ENCODE results near the gene FRMD5.
"Not testable (repeated sequence)": the region's sequence is repeated elsewhere in the genome, so short reads cannot be mapped to it uniquely, and the experiment has no call there.

The FRMD5 gene

DNA sequence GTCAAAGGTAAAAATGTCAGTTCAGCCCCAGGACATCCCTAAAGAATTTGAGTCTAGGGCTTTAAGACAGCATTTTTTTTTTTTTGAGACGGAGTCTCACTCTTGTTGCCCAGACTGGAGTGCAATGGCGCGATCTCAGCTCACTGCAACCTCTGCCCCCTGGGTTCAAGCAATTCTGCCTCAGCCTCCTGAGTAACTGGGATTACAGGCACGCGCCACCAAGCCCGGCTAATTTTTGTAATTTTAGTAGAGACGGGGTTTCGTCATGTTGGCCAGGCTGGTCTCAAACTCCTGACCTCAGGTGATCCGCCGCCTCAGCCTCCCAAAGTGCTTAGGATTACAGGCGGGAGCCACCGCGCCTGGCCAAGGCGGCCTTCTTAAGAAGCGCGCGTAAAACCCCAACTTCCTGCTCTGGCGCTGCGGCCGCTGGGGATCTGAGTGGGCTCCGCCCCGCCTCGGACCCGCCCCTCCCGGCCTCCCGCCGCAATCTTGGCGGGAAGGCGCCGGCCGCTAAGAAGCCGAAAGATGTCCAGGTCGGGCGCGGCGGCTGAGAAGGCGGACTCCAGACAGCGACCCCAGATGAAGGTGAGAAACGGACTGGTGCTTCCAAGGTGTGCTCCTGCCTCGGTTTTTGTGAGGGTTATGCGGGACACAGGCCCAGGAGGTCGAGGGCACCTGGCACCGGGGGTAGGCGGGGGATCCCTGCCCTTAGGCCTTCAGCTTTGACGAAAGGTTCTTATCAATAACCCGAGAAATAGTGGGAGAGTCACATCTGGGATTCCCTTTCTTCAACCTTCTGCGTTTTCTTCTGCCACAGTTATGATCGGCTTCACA, 368.3 kb downstream of the FRMD5 start, which contains the start of gene WDR76:
Gene WDR76, plus strand, starts transcription at position 495 of the 834 bp plus-strand sequence. Its CDS starts 31 bp downstream, at position 526.
- peak; percentile 87 to 90 for DNase-seq

DNA sequence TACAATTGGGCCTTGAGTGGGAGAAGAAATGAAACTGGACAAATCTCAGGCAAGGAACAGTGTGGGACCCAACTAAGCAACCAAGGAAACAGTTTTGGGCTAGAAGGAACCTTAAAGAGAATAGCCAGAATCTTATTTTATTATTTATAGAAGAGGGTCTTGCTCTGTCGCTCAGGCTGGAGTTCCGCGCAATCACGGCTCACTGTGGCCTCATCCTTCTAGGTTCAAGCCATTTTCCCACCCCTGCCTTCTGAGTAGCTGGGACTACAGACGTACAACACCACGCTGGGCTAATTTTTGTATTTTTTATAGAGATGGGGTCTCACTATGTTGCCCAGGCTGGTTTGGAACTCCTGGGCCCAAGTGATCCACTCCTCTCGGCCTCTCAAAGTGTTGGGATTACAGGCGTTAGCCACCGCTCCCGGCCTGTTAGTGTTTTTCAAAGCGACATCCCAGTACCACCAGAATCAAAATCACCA, 369.0 kb downstream of the FRMD5 start:
- DNase-seq, result no peak

GRCh38 chr15:43825305-43825704, 369.8 kb downstream of the FRMD5 start:
- DNase-seq, result not testable (repeated sequence)

GRCh38 chr15:43824302-43825246, 370.5 kb downstream of the FRMD5 start, which contains the start of gene MFAP1:
Gene MFAP1 (minus strand): TSS chr15:43824690. CDS start chr15:43824569, 121 bp downstream.
- DNase-seq, result peak; percentile 97 to 99

DNA sequence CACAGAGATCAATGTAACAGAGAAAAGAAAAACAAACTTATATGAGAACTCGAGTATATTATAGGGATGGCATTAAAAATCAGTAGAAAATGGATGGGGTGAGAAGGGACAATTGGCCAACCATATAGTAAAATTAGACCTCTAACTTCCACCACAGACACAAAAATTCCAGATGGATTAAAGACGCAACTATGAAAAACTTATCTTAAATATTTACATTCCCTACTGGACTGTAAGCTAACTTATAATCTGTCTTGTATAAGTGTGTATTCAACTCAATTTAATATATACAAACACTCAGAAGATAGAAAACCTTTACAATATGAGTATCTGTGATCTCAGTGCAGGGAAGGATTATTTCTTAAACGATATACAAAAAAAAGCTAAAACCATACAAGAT, 373.6 kb downstream of the FRMD5 start:
- no peak for DNase-seq
